Pancreas (tissue), 10 donors: ENCODE data around the gene DENND4C. TPM values are rescaled to one million over a fixed set of nuclear protein-coding genes. Genes with fewer than 3 reads are reported as not detected.
A peak's percentile ranks its signal among the peaks of the same experiment; 100 is the strongest.
"Not testable (repeated sequence)": the region's sequence is repeated elsewhere in the genome, so short reads cannot be mapped to it uniquely, and the experiment has no call there.

Experiments used
- ATAC-seq, 4 donors: fragments of 200-7000 bp; cut with Tn5 transposase; one replicate each; pipeline versions ENCODE4 v1.8.0 to v1.9.1; 2020; ENCODE audit warnings: mild to moderate bottlenecking in 4 of 4, moderate library complexity in 4 of 4
- DNase-seq, 6 donors: peaks; one replicate each; pipeline ENCODE4 v3.0.0-alpha.2; 2020
- FAIRE-seq: peaks from 2 replicates; lab custom pipeline; 2012; peaks lifted over from hg19 to GRCh38; lab: Jason Lieb, UNC
- H3K27ac ChIP-seq, 4 donors: fragments of 200-600 bp; sonication (generic); 1 replicate in 3 of 4; 2 replicates in 1 of 4; pipeline versions ENCODE4 v1.5.0 to v1.8.0; 2020
- H3K27me3 ChIP-seq, 4 donors: fragments of 200-600 bp; one replicate each; pipeline ENCODE4 v1.8.0; 2021
- H3K36me3 ChIP-seq, 3 donors: fragments of 200-600 bp; sonication (generic) in 1 of 3; one replicate each; pipeline versions ENCODE4 v1.5.0 to v1.8.0; 2020 to 2021
- H3K4me1 ChIP-seq, 3 donors: fragments of 200-600 bp; one replicate each; pipeline ENCODE4 v1.8.0; 2021
- H3K4me3 ChIP-seq, 4 donors: fragments of 200-600 bp; sonication (generic) in 2 of 4; one replicate each; pipeline versions ENCODE4 v1.5.0 to v1.8.0; 2020 to 2021
- H3K9me3 ChIP-seq, 4 donors: fragments of 200-600 bp; one replicate each; pipeline ENCODE4 v1.8.0; 2021
- WGBS, 2 donors: extraction: QIAGEN DNeasy Blood & Tissue Kit; methylation state at CpG; one replicate each; pipeline ENCODE4 v1.1.7; 2013; 5-methylcytosine and 5-hydroxymethylcytosine counted together
- intact Hi-C, 3 donors: fragments of 100-400 bp; cut with DNase I; formaldehyde crosslinking; loops; one replicate each; pipeline versions ENCODE4 v1.11.1 to v1.14.2; 2022
- polyA plus RNA-seq, 2 donors: library from polyadenylated mRNA; stranded (reverse); fragments of 200-250 nt; gene quantifications; one replicate each; pipeline ENCODE4 v1.2.3, GENCODE V29; 2013
- total RNA-seq, 6 donors: library from RNA; stranded (reverse); fragmentation: NEBNext Ultra II Directional in 4 of 6; extraction: Animal tissue kit (Norgen Biotek cat#: 25700) in 4 of 6; gene quantifications; one replicate each; pipeline versions ENCODE4 v1.2.1 to v1.2.4, GENCODE V29; 2021 to 2023
- TF ChIP-seq, protein P1 (sequence below), 4 donors: fragments of 200-600 bp; sonication (generic) in 3 of 4; IDR thresholded peaks; one replicate each; pipeline versions ENCODE4 v1.5.0 to v1.8.0; 2021; ENCODE audit warnings: antibody characterized with exemption in 4 of 4
- donor health status: healthy with polysubstance abuse.
- donor health status: DM: no; HTN: no; CAD: no; lungs with moderate emphysema.
- donor health status: DM: no; HTN: no; CAD: no.
- donor health status: control.
- donor health status: control.
- donor health status: Bipolar disorder and iron deficiency.
- donor health status: DM: yes; HTN: yes; CAD: no.
- donor health status: DM: no; HTN: no; CAD: no.
- donor health status: DM: no; HTN: no; CAD: no.
- donor health status: DM: yes; HTN: yes; CAD: no.

DENND4C gene
- total and polyA plus RNA-seq, 8 donors = 4.6 to 36.2 (median 17.9) TPM

DNA sequence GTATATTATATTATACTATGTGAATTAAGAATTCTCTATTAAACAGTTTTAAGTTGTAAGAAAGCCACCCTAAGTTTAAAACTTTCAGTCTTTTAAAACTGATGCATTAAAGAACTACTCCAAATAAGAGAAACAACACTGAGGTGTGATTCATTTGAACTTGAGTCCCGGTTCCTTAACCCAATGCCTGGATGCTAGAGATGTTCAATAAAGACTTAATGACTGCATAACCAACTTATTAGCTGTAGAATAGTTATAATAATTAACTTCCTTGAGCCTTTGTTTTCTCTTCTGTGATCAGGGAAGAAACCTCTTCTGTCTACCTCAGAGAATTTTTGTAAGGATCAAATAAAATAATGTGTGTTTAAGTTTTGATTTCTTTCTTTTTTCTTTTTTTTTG lies 45.3 kb upstream of the DENND4C start:
- Histone ChIP-seq H3K27ac (peak overlapping the region in 2 of 4 donors; percentile 73 to 74), H3K36me3 (no peaks in the 10 kb centered on the region), H3K27me3 (no peaks in the 10 kb centered on the region), H3K9me3 (no peaks in the 10 kb centered on the region), H3K4me3 (no peak overlapping the region), H3K4me1 (peaks cover 13 to 23% (median 14%) of the 10 kb centered on the region in 3 donors)
- no peak for ATAC-seq
- no peak for DNase-seq
- TF ChIP-seq, protein P1, sequence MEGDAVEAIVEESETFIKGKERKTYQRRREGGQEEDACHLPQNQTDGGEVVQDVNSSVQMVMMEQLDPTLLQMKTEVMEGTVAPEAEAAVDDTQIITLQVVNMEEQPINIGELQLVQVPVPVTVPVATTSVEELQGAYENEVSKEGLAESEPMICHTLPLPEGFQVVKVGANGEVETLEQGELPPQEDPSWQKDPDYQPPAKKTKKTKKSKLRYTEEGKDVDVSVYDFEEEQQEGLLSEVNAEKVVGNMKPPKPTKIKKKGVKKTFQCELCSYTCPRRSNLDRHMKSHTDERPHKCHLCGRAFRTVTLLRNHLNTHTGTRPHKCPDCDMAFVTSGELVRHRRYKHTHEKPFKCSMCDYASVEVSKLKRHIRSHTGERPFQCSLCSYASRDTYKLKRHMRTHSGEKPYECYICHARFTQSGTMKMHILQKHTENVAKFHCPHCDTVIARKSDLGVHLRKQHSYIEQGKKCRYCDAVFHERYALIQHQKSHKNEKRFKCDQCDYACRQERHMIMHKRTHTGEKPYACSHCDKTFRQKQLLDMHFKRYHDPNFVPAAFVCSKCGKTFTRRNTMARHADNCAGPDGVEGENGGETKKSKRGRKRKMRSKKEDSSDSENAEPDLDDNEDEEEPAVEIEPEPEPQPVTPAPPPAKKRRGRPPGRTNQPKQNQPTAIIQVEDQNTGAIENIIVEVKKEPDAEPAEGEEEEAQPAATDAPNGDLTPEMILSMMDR (IDR thresholded peaks at IDR 0.05) = no peak
- no peak for FAIRE-seq
- WGBS, 2 donors = 84 to 93% methylated on average over 1 of the region's 1 CpG
- intact Hi-C loops = no loop called here

DNA sequence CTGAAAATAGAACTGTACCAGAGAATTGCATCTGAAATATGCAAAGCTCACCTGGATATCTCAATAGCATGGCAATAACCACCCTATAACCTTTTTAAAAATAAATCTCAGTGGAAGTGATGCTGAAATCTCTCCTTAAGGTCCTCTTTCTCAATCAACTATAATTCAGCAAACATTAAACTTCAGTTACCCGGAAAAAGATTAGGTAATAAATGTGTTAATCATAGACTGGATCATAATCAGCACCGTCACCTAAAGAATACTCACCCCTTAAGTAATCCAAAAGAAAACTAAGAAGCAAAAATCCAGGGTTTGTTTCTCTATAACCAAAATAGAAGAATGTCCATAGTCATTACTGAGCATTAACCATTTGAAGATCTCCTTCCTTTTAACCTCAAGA lies 44.3 kb upstream of the DENND4C start:
- H3K36me3 ChIP-seq = no peaks in the 10 kb centered on the region
- no peaks in the 10 kb centered on the region for H3K27me3 ChIP-seq
- WGBS, 2 donors = 58 to 76% methylated on average over 2 of the region's 2 CpGs
- no peak for FAIRE-seq
- H3K4me3 ChIP-seq = no peak overlapping the region
- no peak overlapping the region for H3K27ac ChIP-seq
- H3K9me3 ChIP-seq = no peaks in the 10 kb centered on the region
- intact Hi-C loops = no loop called here
- ATAC-seq = peak in 1 of 4 donors; percentile 22
- peaks cover 13 to 23% (median 14%) of the 10 kb centered on the region in 3 donors for H3K4me1 ChIP-seq
- TF ChIP-seq, protein P1 (IDR thresholded peaks at IDR 0.05) = no peak
- DNase-seq = no peak

DNA sequence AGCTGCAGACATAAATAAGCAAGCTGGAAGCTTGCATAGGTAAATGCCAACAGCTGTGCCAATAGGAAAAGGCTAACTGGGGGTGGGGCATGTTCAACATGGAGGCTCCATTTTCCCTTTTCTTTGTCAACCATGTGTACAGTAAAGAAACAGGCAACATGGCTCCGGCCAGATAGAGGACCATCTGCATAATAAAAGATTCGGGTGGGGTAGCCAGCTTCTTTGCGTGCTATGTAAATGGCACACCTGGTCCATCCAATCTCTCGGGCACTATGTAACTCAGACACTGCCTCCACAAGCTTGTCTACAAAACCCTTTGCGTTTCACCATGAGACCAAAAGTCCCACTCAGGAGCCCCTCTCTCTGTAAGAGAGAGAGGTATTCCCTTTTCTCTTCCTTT lies 41.7 kb upstream of the DENND4C start:
- DNase-seq (no peak), ATAC-seq (no peak), FAIRE-seq (no peak)
- Histone ChIP-seq H3K9me3 (no peaks in the 10 kb centered on the region), H3K4me1 (peaks cover 11 to 16% (median 16%) of the 10 kb centered on the region in 3 donors), H3K27me3 (no peaks in the 10 kb centered on the region), H3K36me3 (no peaks in the 10 kb centered on the region), H3K27ac (no peak overlapping the region), H3K4me3 (no peak overlapping the region)
- intact Hi-C loops = no loop called here
- TF ChIP-seq, protein P1 (IDR thresholded peaks at IDR 0.05) = no peak
- WGBS, 2 donors = 96 to 97% methylated on average over 5 of the region's 5 CpGs

DNA sequence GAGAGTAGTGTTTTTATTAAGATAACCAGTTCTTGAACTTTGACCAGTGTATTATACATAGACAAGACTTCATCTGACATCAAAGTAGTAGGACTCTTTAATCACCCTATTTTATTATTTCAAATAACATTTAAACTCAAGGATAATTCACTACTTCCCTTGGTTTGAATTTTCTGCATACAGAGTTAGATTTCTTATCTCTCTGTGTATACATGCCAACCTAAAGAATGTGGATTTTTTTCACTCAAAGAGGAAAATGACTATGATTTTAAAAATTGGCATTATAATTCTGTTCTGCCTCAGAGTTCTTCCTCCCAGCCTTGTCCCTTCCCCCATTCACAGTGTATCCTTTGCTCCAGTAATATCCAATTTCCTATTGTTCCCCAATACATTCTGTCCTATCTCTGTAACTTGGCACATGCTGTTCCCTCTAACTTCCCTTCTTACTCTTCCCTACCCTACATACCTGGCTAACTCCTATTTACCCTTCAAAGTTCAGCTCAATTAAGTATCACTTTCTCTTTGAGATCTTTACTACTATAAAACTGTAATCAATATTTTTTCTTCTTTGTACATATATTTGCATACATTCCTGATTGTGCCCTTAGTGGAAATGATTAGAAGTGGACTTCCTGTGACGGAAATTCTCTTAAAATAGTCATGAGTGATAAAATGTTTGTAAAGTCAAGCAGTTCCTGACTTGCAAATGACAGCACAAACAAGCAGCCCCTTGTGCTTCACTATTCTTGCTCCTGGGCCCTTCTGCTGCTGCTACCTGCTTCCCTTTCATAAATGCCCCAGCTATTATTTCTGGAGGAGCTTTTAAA lies 38.1 kb upstream of the DENND4C start:
- H3K27me3 ChIP-seq = no peaks in the 10 kb centered on the region
- no peaks in the 10 kb centered on the region for H3K9me3 ChIP-seq
- H3K4me3 ChIP-seq = no peak overlapping the region
- no peaks in the 10 kb centered on the region for H3K36me3 ChIP-seq
- no peak for FAIRE-seq
- TF ChIP-seq, protein P1 (IDR thresholded peaks at IDR 0.05) = no peak
- intact Hi-C loops = no loop called here
- no peak for ATAC-seq
- peaks cover 0 to 6% (median 0%) of the 10 kb centered on the region in 3 donors for H3K4me1 ChIP-seq
- H3K27ac ChIP-seq = no peak overlapping the region
- no peak for DNase-seq
- WGBS, 2 donors = 27 to 38% methylated on average over 1 of the region's 1 CpG

DNA sequence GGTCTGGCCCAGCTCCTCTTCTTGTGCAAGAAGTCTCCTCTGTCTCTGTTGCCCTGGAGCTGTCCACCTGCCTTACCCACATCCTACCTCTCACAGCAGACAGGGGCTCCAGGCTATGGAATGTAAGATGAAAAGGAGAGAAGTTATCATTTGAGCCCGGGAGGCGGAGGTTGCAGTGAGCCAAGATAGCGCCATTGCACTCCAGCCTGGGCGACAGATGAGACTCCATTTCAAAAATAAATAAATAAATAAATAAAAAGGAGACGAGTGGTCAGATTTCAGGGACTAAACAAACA lies 37.5 kb upstream of the DENND4C start:
- TF ChIP-seq, protein P1 (IDR thresholded peaks at IDR 0.05) = no peak
- ATAC-seq = no peak
- peaks cover 0 to 6% (median 0%) of the 10 kb centered on the region in 3 donors for H3K4me1 ChIP-seq

DNA sequence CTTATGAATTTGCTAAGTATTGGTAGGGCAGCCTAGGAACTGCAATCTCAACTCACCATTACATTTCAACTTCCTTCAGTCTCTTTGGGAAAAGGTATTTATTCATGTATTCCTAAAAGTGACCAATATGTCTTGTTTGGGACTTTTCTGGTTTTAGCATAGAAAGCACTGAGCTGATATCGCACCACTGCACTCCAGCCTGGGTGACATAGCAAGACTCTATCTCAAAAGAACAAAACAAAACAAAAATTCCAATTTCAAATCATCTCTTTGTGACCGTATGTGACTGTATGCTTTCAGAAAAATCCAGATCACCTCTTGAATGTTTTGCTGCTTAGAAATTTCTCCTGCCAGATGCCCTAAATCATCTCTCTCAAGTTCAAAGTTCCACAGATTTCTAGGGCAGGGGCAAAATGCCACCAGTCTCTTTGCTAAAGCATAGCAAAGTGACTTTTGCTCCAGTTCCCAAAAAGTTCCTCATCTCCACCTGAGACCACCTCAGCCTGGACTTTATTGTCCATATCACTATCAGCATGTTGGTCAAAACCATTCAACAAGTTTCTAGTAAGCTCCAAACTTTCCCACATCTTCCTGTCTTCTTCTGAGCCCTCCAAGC lies 37.0 kb upstream of the DENND4C start:
- H3K36me3 ChIP-seq, FAIRE-seq, H3K9me3 ChIP-seq, H3K4me1 ChIP-seq, DNase-seq, H3K27ac ChIP-seq, H3K4me3 ChIP-seq, ATAC-seq, H3K27me3 ChIP-seq, intact Hi-C loops: not testable (repeated sequence)
- WGBS, 2 donors = 97 to 98% methylated on average over 2 of the region's 2 CpGs

More for the DNA sequence above, 37.5 kb upstream of the DENND4C start:
- intact Hi-C loops = no loop called here
- no peak for DNase-seq
- Histone ChIP-seq H3K9me3 (no peaks in the 10 kb centered on the region), H3K27ac (no peak overlapping the region), H3K4me3 (no peak overlapping the region), H3K36me3 (no peaks in the 10 kb centered on the region), H3K27me3 (no peaks in the 10 kb centered on the region)
- FAIRE-seq = no peak
- WGBS, 2 donors = 66 to 70% methylated on average over 5 of the region's 5 CpGs
